Erythroblast (primary cell): ENCODE measurements around the gene TRAPPC6A.

Source experiments
- GATA1 ChIP-seq: IDR thresholded peaks from 2 replicates; pipeline ENCODE4 v1.6.1; 2011; ENCODE audit warnings: low read depth, mild to moderate bottlenecking, control low read depth, low read length, moderate library complexity
- POLR2A ChIP-seq: IDR thresholded peaks from 2 replicates; pipeline ENCODE4 v1.6.1; 2011; ENCODE audit warnings: mild to moderate bottlenecking, low read length

DNA sequence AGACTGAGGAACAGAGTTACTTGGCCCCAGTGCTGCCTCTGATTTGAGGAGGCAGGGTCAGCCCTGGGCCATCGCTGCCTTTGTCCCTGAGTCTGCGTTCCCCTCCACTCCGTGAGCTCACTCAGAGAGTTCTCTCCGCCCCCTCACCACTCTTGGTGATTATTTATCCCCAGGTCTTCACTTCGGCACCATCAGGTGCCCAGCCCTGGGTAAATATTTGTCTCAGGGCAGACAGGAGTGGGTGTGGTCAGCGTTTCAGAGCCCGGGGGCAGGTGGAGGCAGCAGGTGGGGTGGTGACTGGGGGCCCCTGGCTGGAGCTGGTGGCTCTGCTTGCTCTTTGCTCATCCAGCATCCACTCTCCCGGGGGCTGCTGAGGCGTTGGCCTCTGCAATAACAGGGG, 64.4 kb downstream of the TRAPPC6A start:
- TF ChIP-seq POLR2A (no peak), GATA1 (no peak)
